G401 (cell line): ENCODE data around the gene KCNH2. TPM values are rescaled to one million over a fixed set of nuclear protein-coding genes. Genes with fewer than 3 reads are reported as not detected.
"Not testable (repeated sequence)": the region's sequence is repeated elsewhere in the genome, so short reads cannot be mapped to it uniquely, and the experiment has no call there.

Experiments
- DNase-seq: peaks from one replicate; pipeline ENCODE4 v3.0.0-alpha.2; 2015; ENCODE audit warnings: low spot score
- in situ Hi-C: cut with HindIII; loops from 2 replicates; pipeline ENCODE4 v1.10.0; 2016; ENCODE audit warnings: low sequenced_read_pairs, mixed read lengths
- total RNA-seq: library from RNA; depleted of rRNA; stranded (reverse); fragments of >200 nt; shearing (Covaris generic); gene quantifications from 2 replicates; pipeline ENCODE4 v1.2.3, GENCODE V29; 2014; rRNA removed

KCNH2 gene, protein sequence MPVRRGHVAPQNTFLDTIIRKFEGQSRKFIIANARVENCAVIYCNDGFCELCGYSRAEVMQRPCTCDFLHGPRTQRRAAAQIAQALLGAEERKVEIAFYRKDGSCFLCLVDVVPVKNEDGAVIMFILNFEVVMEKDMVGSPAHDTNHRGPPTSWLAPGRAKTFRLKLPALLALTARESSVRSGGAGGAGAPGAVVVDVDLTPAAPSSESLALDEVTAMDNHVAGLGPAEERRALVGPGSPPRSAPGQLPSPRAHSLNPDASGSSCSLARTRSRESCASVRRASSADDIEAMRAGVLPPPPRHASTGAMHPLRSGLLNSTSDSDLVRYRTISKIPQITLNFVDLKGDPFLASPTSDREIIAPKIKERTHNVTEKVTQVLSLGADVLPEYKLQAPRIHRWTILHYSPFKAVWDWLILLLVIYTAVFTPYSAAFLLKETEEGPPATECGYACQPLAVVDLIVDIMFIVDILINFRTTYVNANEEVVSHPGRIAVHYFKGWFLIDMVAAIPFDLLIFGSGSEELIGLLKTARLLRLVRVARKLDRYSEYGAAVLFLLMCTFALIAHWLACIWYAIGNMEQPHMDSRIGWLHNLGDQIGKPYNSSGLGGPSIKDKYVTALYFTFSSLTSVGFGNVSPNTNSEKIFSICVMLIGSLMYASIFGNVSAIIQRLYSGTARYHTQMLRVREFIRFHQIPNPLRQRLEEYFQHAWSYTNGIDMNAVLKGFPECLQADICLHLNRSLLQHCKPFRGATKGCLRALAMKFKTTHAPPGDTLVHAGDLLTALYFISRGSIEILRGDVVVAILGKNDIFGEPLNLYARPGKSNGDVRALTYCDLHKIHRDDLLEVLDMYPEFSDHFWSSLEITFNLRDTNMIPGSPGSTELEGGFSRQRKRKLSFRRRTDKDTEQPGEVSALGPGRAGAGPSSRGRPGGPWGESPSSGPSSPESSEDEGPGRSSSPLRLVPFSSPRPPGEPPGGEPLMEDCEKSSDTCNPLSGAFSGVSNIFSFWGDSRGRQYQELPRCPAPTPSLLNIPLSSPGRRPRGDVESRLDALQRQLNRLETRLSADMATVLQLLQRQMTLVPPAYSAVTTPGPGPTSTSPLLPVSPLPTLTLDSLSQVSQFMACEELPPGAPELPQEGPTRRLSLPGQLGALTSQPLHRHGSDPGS
- total RNA-seq, result 10.8 and 11.5 TPM in 2 replicates

DNA sequence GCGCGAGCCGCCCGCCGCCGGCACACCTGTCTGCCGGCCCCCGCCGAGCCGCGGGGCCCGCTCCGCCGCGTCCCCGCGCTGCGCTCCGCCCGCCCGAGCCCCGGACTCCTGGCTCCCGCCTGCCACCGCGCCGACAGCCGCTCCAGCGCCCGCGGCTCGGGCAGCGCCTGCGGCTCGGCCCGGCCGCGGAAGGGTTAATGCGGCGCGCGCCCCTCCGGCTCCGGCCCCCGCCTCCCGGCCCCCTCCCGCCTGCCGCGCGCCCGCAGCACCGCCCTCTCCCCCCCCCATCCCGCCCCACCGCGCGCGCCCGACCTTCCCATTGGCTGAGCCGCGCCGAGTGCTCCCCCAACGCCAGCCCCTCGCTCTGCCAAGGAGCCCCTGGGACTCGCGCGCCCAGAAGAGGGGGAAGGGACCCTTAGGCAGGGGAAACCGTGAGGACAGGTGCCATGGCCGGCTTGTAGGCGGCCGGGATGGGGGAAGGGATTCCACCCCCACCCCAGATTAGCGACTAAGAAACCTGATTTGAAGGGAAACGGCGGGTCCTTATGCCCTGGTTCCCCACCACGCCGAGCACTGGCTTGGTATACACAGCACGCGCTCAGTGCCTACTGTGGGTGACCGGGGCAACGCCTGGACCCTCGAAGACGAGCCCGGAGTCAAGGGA is at the start of gene KCNH2:
TSS of gene KCNH2 (minus strand) at position 196 of the 664 bp plus-strand sequence. CDS start 408 bp downstream, outside the sequence.
- peak; percentile 83 for DNase-seq
- in situ Hi-C loops, result no loop called here

DNA sequence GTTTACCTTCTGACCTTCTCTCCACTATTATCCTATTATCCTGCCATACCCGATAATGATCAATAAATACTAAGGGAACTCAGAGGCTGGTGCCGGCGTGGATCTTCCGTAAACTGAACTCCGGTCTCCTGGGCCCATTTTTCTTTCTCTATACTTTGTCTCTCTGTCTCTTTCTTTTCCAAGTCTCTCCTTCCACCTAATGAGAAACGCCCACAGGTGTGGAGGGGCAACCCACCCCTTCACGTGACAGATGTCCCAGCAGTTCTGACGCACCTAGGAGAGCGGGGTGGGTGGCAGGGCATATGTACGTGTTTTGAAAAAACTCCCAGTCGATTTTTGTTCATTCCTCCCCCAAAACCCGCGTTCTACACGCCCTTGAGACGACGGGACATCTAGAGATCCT is 49.6 kb upstream of the KCNH2 start:
- DNase-seq, in situ Hi-C loops: not testable (repeated sequence)

DNA sequence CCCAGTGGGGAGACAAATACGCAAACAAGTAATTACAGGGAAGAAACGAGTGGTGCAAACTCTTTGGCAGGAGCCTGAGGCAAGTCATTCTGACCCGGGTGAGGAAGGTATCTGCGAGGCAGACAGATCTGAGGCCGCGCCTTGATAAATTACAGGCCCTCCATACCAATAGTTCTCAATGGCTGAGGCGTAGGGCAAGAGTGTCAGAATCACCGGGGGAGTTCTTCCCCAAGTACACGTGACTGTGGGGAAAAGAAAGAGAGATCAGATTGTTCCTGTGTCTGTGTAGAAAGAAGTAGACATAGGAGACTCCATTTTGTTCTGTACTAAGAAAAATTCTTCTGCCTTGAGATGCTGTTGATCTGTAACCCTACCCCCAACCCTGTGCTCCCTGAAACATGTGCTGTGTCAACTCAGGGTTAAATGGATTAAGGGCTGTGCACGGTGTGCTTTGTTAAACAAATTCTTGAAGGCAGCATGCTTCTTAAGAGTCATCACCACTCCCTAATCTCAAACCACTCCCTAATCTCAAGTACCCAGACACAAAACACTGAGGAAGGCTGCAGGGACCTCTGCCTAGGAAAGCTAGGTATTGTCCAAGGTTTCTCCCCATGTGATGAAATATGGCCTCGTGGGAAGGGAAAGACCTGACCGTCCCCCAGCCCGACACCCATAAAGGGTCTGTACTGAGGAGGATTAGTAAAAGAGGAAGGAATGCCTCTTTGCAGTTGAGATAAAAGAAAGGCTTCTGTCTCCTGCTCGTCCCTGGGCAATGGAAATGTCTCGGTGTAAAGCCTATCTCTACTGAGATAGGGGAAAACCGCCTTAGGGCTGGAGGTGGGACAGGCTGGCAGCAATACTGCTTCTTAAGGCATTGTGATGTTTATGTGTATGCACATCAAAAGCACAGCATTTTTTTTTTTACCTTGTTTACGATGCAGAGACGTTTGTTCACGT is 48.9 kb upstream of the KCNH2 start:
- in situ Hi-C loops, result not testable (repeated sequence)

DNA sequence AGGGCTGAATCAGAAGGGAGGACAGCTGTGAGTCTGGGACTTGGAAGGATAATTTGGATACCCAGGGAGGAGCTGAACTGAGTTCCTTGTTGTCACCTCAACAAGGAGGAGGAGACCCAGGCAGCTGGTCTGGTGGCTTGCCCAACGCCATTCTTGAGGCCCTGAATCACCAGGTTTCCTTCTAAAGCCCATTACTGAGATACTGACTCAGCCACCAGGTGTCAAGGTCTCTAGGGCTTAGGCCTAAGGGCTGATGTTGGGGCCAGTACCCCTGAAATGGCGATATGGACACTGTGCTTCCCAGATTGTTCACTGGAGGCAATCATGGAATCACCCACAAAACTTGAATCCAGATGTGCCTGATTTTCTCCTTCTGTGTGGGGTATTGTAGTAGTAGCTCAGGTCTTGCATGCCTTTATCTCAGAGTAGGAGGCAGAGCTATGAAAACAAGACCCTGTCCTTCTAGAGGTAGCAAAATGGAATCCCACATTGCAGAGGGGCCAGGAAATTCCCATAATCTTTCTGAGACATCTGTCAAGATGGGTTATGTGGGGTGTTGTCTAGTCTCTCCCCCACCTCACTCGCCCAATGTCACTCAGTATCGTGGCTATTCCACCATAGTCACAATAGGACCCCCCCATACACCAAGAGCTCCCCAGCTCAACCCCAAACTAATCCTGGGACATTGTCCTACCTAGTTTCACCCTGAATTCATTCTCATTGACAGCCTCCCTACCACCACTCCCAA is 48.0 kb upstream of the KCNH2 start:
- DNase-seq, result no peak
- in situ Hi-C loops, result no loop called here

More for the DNA sequence above, 48.9 kb upstream of the KCNH2 start:
- not testable (repeated sequence) for DNase-seq

DNA sequence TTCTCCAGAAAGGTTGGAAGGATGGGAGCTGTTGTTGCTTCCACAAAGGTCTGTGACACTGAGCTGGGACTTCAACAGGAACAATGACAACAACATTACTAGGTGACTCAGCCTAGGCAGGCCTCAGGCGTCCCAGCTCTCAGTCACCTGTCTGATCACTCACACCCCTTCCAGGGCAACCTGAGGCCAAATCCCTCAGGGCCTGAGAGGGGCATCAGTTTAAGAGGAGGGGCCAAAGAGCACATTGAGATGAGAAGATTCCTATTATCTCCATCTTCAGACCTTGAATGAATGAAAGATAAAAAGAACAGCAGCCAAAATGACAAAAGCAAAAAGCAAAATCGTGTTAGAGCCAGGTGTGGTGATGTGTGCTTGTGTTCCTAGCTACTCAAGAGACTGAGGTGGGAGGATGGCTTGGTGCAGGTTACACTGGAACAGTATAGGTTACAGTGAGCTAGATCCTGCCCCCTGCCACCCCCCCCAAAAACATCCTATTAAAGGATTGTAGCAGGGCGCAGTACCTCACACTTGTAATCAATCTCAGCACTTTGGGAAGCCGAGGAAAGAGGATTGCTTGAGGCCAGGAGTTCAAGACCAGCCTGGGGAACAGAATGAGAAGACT is 46.4 kb upstream of the KCNH2 start, which contains the start of gene ATG9B:
TSS of gene ATG9B (minus strand) at position 60 of the 622 bp plus-strand sequence. CDS start 71 bp downstream, outside the sequence.
- no peak for DNase-seq
- in situ Hi-C loops, result no loop called here

DNA sequence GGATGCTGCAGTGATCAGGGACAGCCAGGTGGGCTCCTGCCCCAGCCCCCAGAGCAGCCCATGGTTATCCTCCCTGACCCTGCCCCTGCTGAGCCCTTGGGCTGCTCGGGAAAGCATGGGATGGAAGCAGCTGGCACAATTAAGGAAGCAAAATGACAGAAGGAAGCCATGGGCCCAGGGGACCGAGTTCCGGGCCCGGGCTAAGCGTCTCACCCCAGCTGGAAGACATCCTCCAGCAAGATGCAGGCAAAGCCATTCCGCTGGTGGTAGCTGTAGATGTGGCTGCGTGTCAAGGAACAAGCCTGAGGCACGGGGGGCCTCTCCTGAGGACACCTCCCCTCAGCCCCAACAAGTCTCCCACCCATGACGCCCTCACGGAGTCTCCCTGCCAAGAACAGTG is 45.1 kb upstream of the KCNH2 start:
- no peak for DNase-seq
- in situ Hi-C loops, result no loop called here

DNA sequence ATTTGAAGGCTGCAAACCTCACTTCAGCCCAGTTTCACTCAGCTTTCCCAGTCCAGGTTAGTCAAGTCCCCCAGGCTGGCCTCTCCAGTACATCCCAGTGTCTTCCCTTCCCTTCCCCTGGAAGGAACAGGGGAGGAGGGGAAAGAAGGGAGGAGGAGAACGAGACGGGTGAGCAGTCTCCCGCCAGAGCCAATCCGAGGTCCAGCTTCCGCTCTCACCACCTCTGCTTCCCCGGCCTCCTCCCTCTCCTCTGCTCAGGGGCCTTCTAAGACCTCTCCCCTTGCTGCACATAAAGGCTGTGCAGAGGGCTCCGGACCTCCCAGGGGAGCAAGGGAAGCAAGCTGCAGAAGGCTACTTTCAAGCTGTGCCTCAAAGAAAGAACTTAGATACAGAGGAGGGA is 42.1 kb upstream of the KCNH2 start:
- no peak for DNase-seq
- in situ Hi-C loops, result no loop called here

DNA sequence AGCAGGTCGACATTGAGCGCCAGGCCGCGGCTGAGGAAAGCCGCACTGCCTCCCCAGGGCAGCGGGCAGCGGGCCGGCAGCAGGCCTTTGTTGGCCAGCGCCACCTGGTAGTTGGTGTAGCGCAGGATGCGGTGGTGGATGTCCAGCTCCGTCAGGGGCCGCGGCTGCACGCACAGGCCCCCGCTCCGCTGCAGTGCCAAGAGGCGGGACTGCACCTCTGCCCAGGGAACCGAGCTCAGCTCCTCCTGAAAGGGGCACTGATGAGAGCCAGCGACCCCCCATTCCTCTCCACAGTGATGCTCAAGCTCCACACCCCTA is 41.0 kb upstream of the KCNH2 start:
- peak; percentile 38 for DNase-seq
- in situ Hi-C loops, result no loop called here

DNA sequence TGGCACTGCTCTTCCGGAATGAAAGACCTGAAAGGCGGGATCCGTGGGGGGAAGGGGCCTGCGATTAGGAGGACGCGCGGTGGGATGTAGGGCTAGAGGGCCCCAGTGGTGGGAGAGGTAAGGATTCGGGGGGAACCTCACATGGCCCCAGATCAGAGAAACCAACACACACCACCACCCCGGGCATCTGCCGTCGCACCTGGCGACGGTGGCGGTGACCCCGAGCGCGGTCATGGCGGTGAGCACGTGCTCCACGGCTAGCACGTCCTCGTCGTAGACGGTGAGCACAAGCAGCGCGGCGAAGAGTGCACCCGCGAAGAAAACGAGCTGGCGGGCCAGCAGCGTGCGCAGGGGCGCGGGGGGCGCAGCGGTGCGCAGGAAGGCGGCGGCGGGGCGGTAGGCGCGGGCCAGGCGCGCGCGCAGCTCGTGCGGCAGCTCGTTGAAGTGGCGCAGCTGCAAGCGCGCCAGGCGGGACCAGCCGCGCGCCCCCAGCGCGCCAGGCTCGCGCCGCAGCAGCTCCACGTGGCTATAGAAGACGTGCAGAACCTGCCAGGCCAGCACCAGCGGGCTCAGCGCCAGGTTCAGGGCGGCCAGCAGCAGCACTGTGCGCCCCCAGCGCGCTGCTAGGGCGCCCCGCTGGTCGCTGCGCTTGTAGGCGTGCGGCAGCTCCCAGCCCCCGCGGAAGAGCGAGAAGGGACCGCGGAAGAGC is 40.5 kb upstream of the KCNH2 start:
- no peak for DNase-seq
- in situ Hi-C loops, result no loop called here

DNA sequence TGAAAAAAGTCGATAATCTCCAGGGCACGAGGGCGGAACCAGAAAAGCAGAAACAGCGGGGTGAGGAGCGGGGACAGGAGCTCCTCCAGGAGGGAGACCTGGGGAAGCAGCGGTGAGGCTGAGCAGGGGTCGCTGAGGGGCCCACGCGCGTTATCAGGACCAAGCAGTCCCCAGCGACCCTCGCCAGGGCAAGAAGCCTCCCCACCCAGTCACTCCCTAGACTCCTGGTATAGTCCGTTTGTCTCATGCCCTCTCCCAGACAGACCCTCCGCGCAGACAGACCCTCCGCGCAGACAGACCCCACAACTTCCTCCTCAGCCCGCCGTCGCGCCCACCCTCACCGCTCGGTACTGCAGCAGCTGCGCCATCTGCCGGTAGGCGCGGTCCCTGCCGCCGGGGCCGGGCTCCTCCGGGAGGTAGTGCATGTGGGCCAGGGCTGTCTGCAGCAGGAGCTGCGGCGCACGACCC is 39.9 kb upstream of the KCNH2 start:
- peak; percentile 43 for DNase-seq
- in situ Hi-C loops, result no loop called here

DNA sequence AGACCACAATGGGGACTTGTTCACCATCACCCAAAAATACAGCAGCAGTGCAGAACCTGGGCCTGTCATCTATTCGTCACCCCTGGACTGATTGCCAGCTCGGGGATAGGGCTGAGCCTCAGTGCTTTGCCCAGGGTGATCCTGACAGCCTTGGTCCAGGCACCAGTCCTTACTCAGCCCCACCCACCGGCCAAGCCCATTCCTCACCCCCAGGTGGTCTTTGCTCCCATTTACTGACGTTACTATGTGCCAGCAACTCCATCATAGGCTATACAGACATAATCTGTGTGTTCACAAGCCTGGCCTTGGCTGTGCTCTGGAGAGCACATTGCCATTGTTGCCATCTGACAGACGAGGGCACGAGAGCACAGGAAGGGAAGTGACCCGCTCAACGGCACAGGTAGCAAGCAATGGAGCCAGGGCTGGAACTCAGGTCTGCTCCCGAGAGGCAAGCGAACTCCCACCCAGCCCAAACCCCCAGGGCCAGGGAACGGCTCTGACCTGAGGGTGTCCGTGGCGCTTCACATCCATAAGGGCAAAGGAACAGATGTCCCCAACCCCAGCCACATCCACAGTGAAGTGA is 39.3 kb upstream of the KCNH2 start:
- DNase-seq, result no peak
- in situ Hi-C loops, result no loop called here

DNA sequence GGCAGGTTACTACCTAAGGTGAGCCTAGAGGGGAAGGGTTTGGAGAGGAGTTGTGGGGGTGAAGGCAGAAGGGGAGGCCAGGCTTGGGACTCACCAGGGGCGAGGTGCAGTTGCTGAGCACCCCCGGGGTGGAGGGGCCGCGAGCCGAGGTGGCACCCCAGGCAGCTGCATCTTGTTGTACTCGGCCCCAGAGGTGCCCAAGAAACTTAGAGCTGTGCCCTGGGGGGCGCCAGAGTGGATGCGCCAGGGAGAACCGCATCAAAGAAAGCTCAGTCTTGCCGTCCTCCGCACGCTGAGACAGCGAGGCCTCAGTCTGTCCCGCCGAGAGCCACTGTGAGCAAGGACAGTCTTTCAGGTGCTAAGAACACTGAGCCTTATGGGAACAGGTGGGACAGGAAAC is 38.8 kb upstream of the KCNH2 start:
- DNase-seq, result no peak
- in situ Hi-C loops, result no loop called here

DNA sequence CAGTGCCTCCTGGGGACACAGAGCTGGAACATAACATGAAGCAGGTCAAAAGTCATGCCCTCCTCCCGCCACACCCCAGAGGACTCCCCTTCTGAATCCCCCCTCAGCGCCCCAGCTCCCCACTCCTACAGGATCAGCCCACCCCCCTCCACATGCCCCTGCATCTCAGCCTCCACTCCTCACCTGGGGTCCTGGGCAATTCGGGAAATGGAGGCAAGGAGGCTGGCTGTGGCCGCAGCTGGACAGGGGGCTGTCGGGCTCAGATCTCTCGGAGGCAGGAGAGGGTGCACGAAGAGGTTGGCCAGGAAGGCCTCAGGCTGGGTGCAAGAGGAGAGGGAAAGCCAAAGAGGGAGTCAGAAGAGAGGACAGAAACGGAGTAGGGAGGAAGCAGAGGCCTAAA is 38.4 kb upstream of the KCNH2 start:
- in situ Hi-C loops, result no loop called here
- DNase-seq, result no peak

DNA sequence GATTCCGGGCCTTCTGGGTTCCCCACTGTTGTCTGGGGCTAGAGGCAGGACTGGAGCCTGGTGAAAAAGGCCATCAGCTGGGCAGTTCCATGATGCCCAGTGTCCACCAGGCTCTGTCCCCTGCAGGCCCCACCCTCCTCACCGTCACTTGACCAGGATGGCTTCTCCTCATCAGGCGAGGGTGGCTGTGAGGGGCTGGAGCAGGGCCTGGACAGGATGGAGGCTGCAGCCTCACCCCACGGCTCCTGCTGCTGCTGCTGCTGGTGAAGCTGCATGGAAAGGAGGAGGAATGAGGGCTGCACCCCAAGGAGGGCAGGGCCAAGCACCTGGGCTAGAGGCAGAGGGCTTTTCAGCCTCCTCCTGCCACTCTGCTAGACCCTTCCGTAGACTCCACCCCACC is 37.8 kb upstream of the KCNH2 start:
- DNase-seq, result no peak
- in situ Hi-C loops, result no loop called here

DNA sequence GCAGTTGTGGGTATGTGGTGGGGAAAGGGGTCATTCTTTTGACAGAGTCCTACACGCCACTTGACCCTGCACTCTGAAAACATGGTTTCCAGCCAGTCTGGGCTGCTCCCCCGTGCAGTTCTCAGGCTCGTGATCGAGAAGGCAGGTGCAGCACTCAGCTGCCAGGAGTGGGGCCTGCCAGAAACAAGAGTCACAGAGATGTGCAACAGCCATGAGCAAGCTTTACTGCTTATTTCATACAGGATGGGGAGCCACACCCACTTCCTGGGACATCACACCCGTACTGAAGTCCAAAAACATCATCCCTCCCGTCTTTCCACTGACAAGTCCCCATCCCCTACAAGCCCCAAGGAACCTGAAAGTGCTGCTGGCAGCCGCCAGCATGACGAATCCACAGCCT is 36.8 kb upstream of the KCNH2 start:
- DNase-seq, result no peak

More for the DNA sequence above, 36.8 kb upstream of the KCNH2 start:
- in situ Hi-C loops, result no loop called here
